PC-3 (cell line): Measurements from ENCODE around the gene MORN5.

ENCODE experiments used
- EZH2 ChIP-seq: fragments of 300-600 bp; sonication (generic); IDR thresholded peaks from one replicate; pipeline ENCODE4 v1.6.1; 2017; ENCODE audit warnings: antibody characterized with exemption, mild to moderate bottlenecking, low read length; ENCODE audit not compliant: unreplicated experiment
- EZH2phosphoT487 ChIP-seq: fragments of 300-600 bp; sonication (generic); IDR thresholded peaks from 2 replicates; pipeline ENCODE4 v1.6.1; 2018; ENCODE audit warnings: mild to moderate bottlenecking, antibody characterized with exemption, low read length, borderline replicate concordance
- TF ChIP-seq, protein P1 (sequence below): fragments of 300-600 bp; sonication (generic); conservative IDR thresholded peaks from 2 replicates; pipeline ENCODE4 v1.5.1; 2017; ENCODE audit warnings: antibody characterized with exemption, low read depth, mild to moderate bottlenecking, low read length

DNA sequence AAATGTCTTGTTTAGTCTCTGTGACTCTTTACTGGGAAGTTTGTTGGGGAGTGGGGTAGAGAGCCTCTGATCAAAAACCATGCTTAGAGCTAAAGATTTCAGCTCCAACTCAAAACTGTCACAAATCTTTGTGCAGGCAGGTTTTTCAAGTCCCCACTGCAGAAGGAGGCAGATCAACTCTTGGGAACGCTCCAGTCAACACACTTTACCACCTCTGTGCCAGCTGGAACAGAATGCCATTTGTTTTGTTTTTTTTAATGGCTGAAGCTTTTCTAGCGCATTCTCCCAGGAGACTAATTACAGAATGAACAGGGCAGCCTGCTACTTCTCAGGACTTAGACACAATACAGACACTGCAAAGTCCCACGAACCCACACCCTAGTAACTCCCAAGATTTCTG, 87.0 kb downstream of the MORN5 start:
- no peak for TF ChIP-seq EZH2
- TF ChIP-seq, protein P1, sequence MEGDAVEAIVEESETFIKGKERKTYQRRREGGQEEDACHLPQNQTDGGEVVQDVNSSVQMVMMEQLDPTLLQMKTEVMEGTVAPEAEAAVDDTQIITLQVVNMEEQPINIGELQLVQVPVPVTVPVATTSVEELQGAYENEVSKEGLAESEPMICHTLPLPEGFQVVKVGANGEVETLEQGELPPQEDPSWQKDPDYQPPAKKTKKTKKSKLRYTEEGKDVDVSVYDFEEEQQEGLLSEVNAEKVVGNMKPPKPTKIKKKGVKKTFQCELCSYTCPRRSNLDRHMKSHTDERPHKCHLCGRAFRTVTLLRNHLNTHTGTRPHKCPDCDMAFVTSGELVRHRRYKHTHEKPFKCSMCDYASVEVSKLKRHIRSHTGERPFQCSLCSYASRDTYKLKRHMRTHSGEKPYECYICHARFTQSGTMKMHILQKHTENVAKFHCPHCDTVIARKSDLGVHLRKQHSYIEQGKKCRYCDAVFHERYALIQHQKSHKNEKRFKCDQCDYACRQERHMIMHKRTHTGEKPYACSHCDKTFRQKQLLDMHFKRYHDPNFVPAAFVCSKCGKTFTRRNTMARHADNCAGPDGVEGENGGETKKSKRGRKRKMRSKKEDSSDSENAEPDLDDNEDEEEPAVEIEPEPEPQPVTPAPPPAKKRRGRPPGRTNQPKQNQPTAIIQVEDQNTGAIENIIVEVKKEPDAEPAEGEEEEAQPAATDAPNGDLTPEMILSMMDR = no peak
- no peak for TF ChIP-seq EZH2phosphoT487
